Keratinocyte (primary cell): ENCODE data around the gene RNF34. TPM values are rescaled to one million over a fixed set of nuclear protein-coding genes. Genes with fewer than 3 reads are reported as not detected.
A peak's percentile ranks its signal among the peaks of the same experiment; 100 is the strongest.

Experiments used
- DNase-seq: peaks from one replicate; pipeline ENCODE4 v3.0.0-alpha.2; 2011; ENCODE audit warnings: low read depth, missing footprints, low spot score
- FAIRE-seq: peaks from 2 replicates; lab custom pipeline; 2011; peaks lifted over from hg19 to GRCh38; lab: Jason Lieb, UNC
- H2AFZ ChIP-seq: 2 replicates; pipeline ENCODE4 v1.6.0; 2012; ENCODE audit warnings: low read length, control low read depth, inconsistent platforms; ENCODE audit not compliant: control insufficient read depth
- H3K27ac ChIP-seq: 2 replicates; pipeline ENCODE4 v1.5.1; 2011; ENCODE audit warnings: low read length; ENCODE audit not compliant: control insufficient read depth, insufficient read depth
- H3K27me3 ChIP-seq: 3 replicates; pipeline ENCODE4 v1.6.0; 2011; ENCODE audit warnings: low read length; ENCODE audit not compliant: control insufficient read depth, insufficient read depth; ENCODE audit errors: extremely low read depth
- H3K36me3 ChIP-seq, 2 experiments: 2 replicates in 1 of 2; 3 replicates in 1 of 2; pipeline ENCODE4 v1.5.1; 2011; ENCODE audit warnings: low read length in 2 of 2, mild to moderate bottlenecking in 1 of 2; ENCODE audit not compliant: control insufficient read depth in 2 of 2, insufficient read depth in 2 of 2; ENCODE audit errors: extremely low read depth in 1 of 2
- H3K4me1 ChIP-seq: 3 replicates; pipeline ENCODE4 v1.5.1; 2011; ENCODE audit warnings: low read length; ENCODE audit not compliant: control insufficient read depth, insufficient read depth; ENCODE audit errors: extremely low read depth
- H3K4me2 ChIP-seq: 3 replicates; pipeline ENCODE4 v1.6.0; 2011; ENCODE audit warnings: low read depth, low read length; ENCODE audit not compliant: control insufficient read depth, insufficient read depth; ENCODE audit errors: extremely low read depth
- H3K4me3 ChIP-seq, 3 experiments: fragments of 200-600 bp in 1 of 3; sonication (generic) in 1 of 3; 2 replicates in 2 of 3; 3 replicates in 1 of 3; pipeline ENCODE4 v1.5.1; 2011 to 2016; ENCODE audit warnings: low read length in 3 of 3, mild to moderate bottlenecking in 3 of 3, control low read depth in 2 of 3, inconsistent platforms in 1 of 3, low read depth in 1 of 3, mixed read lengths in 1 of 3, mixed run types in 1 of 3, moderate library complexity in 1 of 3; ENCODE audit not compliant: control insufficient read depth in 2 of 3, insufficient read depth in 2 of 3; ENCODE audit errors: extremely low read depth in 1 of 3
- H3K79me2 ChIP-seq: 2 replicates; pipeline ENCODE4 v1.6.0; 2012; ENCODE audit warnings: low read length; ENCODE audit not compliant: control insufficient read depth, insufficient read depth
- H3K9ac ChIP-seq: 3 replicates; pipeline ENCODE4 v1.6.0; 2011; ENCODE audit warnings: low read length; ENCODE audit not compliant: control insufficient read depth, insufficient read depth; ENCODE audit errors: extremely low read depth
- H3K9me1 ChIP-seq: 3 replicates; pipeline ENCODE4 v1.6.0; 2011; ENCODE audit warnings: low read length; ENCODE audit not compliant: control insufficient read depth, insufficient read depth; ENCODE audit errors: extremely low read depth
- H3K9me3 ChIP-seq: 2 replicates; pipeline ENCODE4 v1.5.1; 2012; ENCODE audit warnings: low read depth, low read length; ENCODE audit not compliant: control insufficient read depth
- H4K20me1 ChIP-seq: 3 replicates; pipeline ENCODE4 v1.6.0; 2011; ENCODE audit warnings: low read length; ENCODE audit not compliant: control insufficient read depth, insufficient read depth; ENCODE audit errors: extremely low read depth
- CTCF ChIP-seq, 3 experiments: IDR thresholded peaks in 1 of 3; conservative IDR thresholded peaks in 1 of 3; optimal IDR thresholded peaks in 1 of 3; 2 replicates in 2 of 3; 3 replicates in 1 of 3; pipeline versions ENCODE3 to v1.5.1; 2011; ENCODE audit warnings: low read length in 3 of 3, mild to moderate bottlenecking in 3 of 3, moderate library complexity in 2 of 3, control low read depth in 1 of 3, inconsistent platforms in 1 of 3; ENCODE audit not compliant: insufficient read depth in 2 of 3; ENCODE audit errors: extremely low read depth in 1 of 3
- EZH2 ChIP-seq: IDR thresholded peaks from one replicate; pipeline ENCODE4 v1.6.1; 2012; ENCODE audit warnings: inconsistent platforms, mild to moderate bottlenecking, low read length, moderate library complexity
- dilution Hi-C: fragments of 300-500 bp; cut with MboI; formaldehyde crosslinking; loops from one replicate; pipeline ENCODE4 v1.7.0; 2020; ENCODE audit warnings: low sequenced_read_pairs; ENCODE audit not compliant: extremely low pct_ligation_motif_present
- polyA plus RNA-seq, 5 experiments: library from polyadenylated mRNA; depleted of rRNA in 3 of 5; stranded (reverse) in 3 of 5; stranded (forward) in 1 of 5; unstranded in 1 of 5; fragments of >200 nt; gene quantifications; 1 replicate in 1 of 5; 2 replicates in 3 of 5; 3 replicates in 1 of 5; pipeline versions ENCODE4 v1.2.1 to v1.2.3, GENCODE V29; 2011 to 2012; ENCODE audit warnings: missing spikeins in 2 of 5, low read depth in 1 of 5, low replicate concordance in 1 of 5

The RNF34 gene
- polyA plus RNA-seq, 1 donor (not counting 4 experiments of a cell fraction or from before 2014, with no cell fraction given): 39.0 TPM

DNA sequence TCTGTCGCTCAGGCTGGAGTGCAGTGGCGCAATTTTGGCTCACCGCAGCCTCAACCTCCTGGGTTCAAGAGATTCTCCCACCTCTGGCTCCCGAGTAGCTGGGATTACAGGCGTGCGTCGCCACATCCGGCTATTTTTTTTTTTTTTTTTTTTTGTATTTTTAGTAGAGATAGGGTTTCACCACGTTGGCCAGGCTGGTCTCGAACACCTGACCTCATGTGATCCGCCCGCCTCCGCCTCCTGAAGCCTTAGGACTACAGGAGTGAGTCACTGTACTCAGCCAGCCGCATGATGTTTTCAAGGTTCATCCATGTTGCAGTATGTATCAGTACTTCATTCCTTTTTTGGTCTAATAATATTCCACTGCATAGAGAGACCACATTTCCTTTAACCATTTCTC is 2.4 kb upstream of the RNF34 start:
- H3K27me3 ChIP-seq: no peaks in the 10 kb centered on the region
- peaks cover 0 to under 1% of the 10 kb centered on the region in 2 experiments for H3K36me3 ChIP-seq
- no peak overlapping the region for H2AFZ ChIP-seq
- no peaks in the 10 kb centered on the region for H4K20me1 ChIP-seq
- no peak for DNase-seq
- dilution Hi-C loops: no loop called here
- no peak for TF ChIP-seq CTCF (optimal IDR thresholded peaks at IDR 0.05 in 1 of 3, IDR thresholded peaks at IDR 0.05 in 1 of 3, conservative IDR thresholded peaks at IDR 0.05 in 1 of 3; ENCODE audit: extremely low read depth in 1 of 3, insufficient read depth in 2 of 3, low read length in 3 of 3)
- TF ChIP-seq EZH2: no peak
- no peaks in the 10 kb centered on the region for H3K9me1 ChIP-seq
- no peak overlapping the region for H3K9ac ChIP-seq
- H3K9me3 ChIP-seq: no peaks in the 10 kb centered on the region
- no peak for FAIRE-seq
- H3K4me1 ChIP-seq: peaks cover 14% of the 10 kb centered on the region
- H3K4me2 ChIP-seq: no peak overlapping the region
- H3K27ac ChIP-seq: no peak overlapping the region
- peaks cover 27% of the 10 kb centered on the region for H3K79me2 ChIP-seq
- H3K4me3 ChIP-seq: no peak overlapping the region

DNA sequence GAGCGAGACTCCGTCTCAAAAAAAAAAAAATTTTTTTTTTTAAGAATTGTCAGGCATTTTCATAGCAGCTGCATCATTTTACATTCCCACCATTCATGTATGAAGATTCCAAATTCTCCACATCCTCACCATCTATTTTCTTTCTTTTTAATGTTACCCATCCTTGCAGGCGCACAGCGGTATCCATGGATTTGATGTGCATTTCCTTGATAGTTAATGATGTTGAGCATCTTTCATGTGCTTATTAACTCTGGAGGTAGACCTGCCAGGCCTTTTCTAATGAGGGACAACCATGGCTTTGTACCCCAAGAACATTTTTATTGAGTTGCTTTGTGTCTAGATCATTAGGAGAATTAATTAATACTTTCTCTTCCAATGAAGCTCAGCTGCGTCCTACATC is 1.6 kb upstream of the RNF34 start:
- FAIRE-seq (no peak), DNase-seq (no peak)
- Histone ChIP-seq H3K79me2 (peaks cover 33% of the 10 kb centered on the region), H4K20me1 (no peaks in the 10 kb centered on the region), H2AFZ (no peak overlapping the region), H3K27me3 (no peaks in the 10 kb centered on the region), H3K4me3 (no peak overlapping the region), H3K4me1 (peaks cover 14% of the 10 kb centered on the region), H3K4me2 (peak overlapping the region; percentile 86), H3K9me3 (no peaks in the 10 kb centered on the region), H3K36me3 (peaks cover 2 to 5% of the 10 kb centered on the region in 2 experiments), H3K9ac (no peak overlapping the region), H3K27ac (no peak overlapping the region), H3K9me1 (no peaks in the 10 kb centered on the region)
- TF ChIP-seq CTCF (optimal IDR thresholded peaks at IDR 0.05 in 1 of 3, IDR thresholded peaks at IDR 0.05 in 1 of 3, conservative IDR thresholded peaks at IDR 0.05 in 1 of 3; ENCODE audit: extremely low read depth in 1 of 3, insufficient read depth in 2 of 3, low read length in 3 of 3): no peak
- no peak for TF ChIP-seq EZH2
- dilution Hi-C loops: no loop called here
